Effector memory CD4-positive, alpha-beta T cell (primary cell): Measurements from ENCODE around the gene EXPH5.

Source experiments
- DNase-seq, 3 donors: peaks; one replicate each; pipeline ENCODE4 v3.0.0-alpha.2; 2020
- H3K27ac ChIP-seq: 2 replicates; pipeline ENCODE4 v1.7.0; 2013; ENCODE audit warnings: mild to moderate bottlenecking, low read length, moderate library complexity; ENCODE audit not compliant: insufficient read depth, poor library complexity, severe bottlenecking
- H3K27me3 ChIP-seq: replicated peaks from 2 replicates; pipeline ENCODE4 v1.7.0; 2013; ENCODE audit warnings: mild to moderate bottlenecking, low read length; ENCODE audit not compliant: insufficient read depth, control insufficient read depth, poor library complexity, severe bottlenecking
- H3K36me3 ChIP-seq: 2 replicates; pipeline ENCODE4 v1.7.0; 2013; ENCODE audit warnings: mild to moderate bottlenecking, low read length, moderate library complexity; ENCODE audit not compliant: control insufficient read depth, insufficient read depth
- H3K4me1 ChIP-seq: 2 replicates; pipeline ENCODE4 v1.7.0; 2013; ENCODE audit warnings: low read length, mild to moderate bottlenecking; ENCODE audit not compliant: control insufficient read depth, insufficient read depth, poor library complexity, severe bottlenecking
- H3K4me3 ChIP-seq: 2 replicates; pipeline ENCODE4 v1.7.0; 2013; ENCODE audit warnings: low read length, low read depth, mild to moderate bottlenecking; ENCODE audit not compliant: insufficient read depth, poor library complexity, severe bottlenecking
- H3K9me3 ChIP-seq: 2 replicates; pipeline ENCODE4 v1.7.0; 2013; ENCODE audit warnings: mild to moderate bottlenecking, low read length, moderate library complexity; ENCODE audit not compliant: control insufficient read depth

EXPH5 gene

GRCh38 chr11:108622341-108622740 is 28.8 kb upstream of the EXPH5 start:
- Histone ChIP-seq H3K27me3 (no peaks in the 10 kb centered on the region), H3K4me1 (no peaks in the 10 kb centered on the region), H3K4me3 (no peak overlapping the region), H3K27ac (no peak overlapping the region), H3K9me3 (no peaks in the 10 kb centered on the region), H3K36me3 (no peaks in the 10 kb centered on the region)
- no peak for DNase-seq

GRCh38 chr11:108620958-108621772 is 27.6 kb upstream of the EXPH5 start:
- Histone ChIP-seq H3K36me3 (no peaks in the 10 kb centered on the region), H3K4me1 (no peaks in the 10 kb centered on the region), H3K4me3 (no peak overlapping the region), H3K27me3 (no peaks in the 10 kb centered on the region), H3K27ac (no peak overlapping the region), H3K9me3 (no peaks in the 10 kb centered on the region)
- DNase-seq, result no peak

GRCh38 chr11:108618529-108618928 is 25.0 kb upstream of the EXPH5 start:
- no peak for DNase-seq

GRCh38 chr11:108617055-108617454 is 23.5 kb upstream of the EXPH5 start:
- no peak overlapping the region for H3K27ac ChIP-seq
- no peaks in the 10 kb centered on the region for H3K27me3 ChIP-seq

More at GRCh38 chr11:108618529-108618928, 25.0 kb upstream of the EXPH5 start:
- Histone ChIP-seq H3K4me1 (no peaks in the 10 kb centered on the region), H3K27me3 (no peaks in the 10 kb centered on the region), H3K9me3 (no peaks in the 10 kb centered on the region), H3K27ac (no peak overlapping the region), H3K4me3 (no peak overlapping the region), H3K36me3 (no peaks in the 10 kb centered on the region)

GRCh38 chr11:108616549-108616948 is 23.0 kb upstream of the EXPH5 start:
- no peaks in the 10 kb centered on the region for H3K9me3 ChIP-seq
- no peak overlapping the region for H3K27ac ChIP-seq
- no peaks in the 10 kb centered on the region for H3K4me1 ChIP-seq
- no peaks in the 10 kb centered on the region for H3K27me3 ChIP-seq
- H3K36me3 ChIP-seq, result no peaks in the 10 kb centered on the region
- H3K4me3 ChIP-seq, result no peak overlapping the region
- DNase-seq, result no peak

More at GRCh38 chr11:108617055-108617454, 23.5 kb upstream of the EXPH5 start:
- H3K4me3 ChIP-seq, result no peak overlapping the region
- H3K4me1 ChIP-seq, result no peaks in the 10 kb centered on the region
- H3K36me3 ChIP-seq, result no peaks in the 10 kb centered on the region
- no peak for DNase-seq
- H3K9me3 ChIP-seq, result no peaks in the 10 kb centered on the region

- H3K9me3 ChIP-seq, result no peaks in the 10 kb centered on the region
- H3K36me3 ChIP-seq, result no peaks in the 10 kb centered on the region
- no peaks in the 10 kb centered on the region for H3K4me1 ChIP-seq
- no peak for DNase-seq
- no peak overlapping the region for H3K27ac ChIP-seq
- H3K4me3 ChIP-seq, result no peak overlapping the region
- no peaks in the 10 kb centered on the region for H3K27me3 ChIP-seq
These were observed 20.5 kb upstream of the EXPH5 start for GRCh38 chr11:108614086-108614485.

- Histone ChIP-seq H3K27ac (no peak overlapping the region), H3K4me3 (no peak overlapping the region)
These were observed 16.1 kb upstream of the EXPH5 start for GRCh38 chr11:108609682-108610081.

GRCh38 chr11:108608548-108608947 is 15.0 kb upstream of the EXPH5 start:
- H3K27me3 ChIP-seq, result no peaks in the 10 kb centered on the region
- H3K36me3 ChIP-seq, result no peaks in the 10 kb centered on the region
- no peaks in the 10 kb centered on the region for H3K4me1 ChIP-seq
- DNase-seq, result no peak
- no peak overlapping the region for H3K4me3 ChIP-seq
- H3K27ac ChIP-seq, result no peak overlapping the region
- H3K9me3 ChIP-seq, result no peaks in the 10 kb centered on the region

More at GRCh38 chr11:108609682-108610081, 16.1 kb upstream of the EXPH5 start:
- Histone ChIP-seq H3K9me3 (no peaks in the 10 kb centered on the region), H3K27me3 (no peaks in the 10 kb centered on the region), H3K36me3 (no peaks in the 10 kb centered on the region), H3K4me1 (no peaks in the 10 kb centered on the region)
- DNase-seq, result no peak

- Histone ChIP-seq H3K27me3 (no peaks in the 10 kb centered on the region), H3K36me3 (no peaks in the 10 kb centered on the region), H3K9me3 (no peaks in the 10 kb centered on the region), H3K27ac (no peak overlapping the region), H3K4me1 (no peaks in the 10 kb centered on the region), H3K4me3 (no peak overlapping the region)
- no peak for DNase-seq
These were observed 13.1 kb upstream of the EXPH5 start for GRCh38 chr11:108606495-108607160.

GRCh38 chr11:108606070-108606469 is 12.5 kb upstream of the EXPH5 start:
- H3K36me3 ChIP-seq, result no peaks in the 10 kb centered on the region
- no peak overlapping the region for H3K4me3 ChIP-seq
- H3K27me3 ChIP-seq, result no peaks in the 10 kb centered on the region
- H3K4me1 ChIP-seq, result no peaks in the 10 kb centered on the region
- no peak for DNase-seq
- H3K9me3 ChIP-seq, result no peaks in the 10 kb centered on the region
- H3K27ac ChIP-seq, result no peak overlapping the region
